Lower leg skin (tissue), 3 donors: ENCODE measurements around the gene PACS1.

Experiments
- CTCF ChIP-seq, 3 donors: fragments of 450-650 bp; IDR thresholded peaks; one replicate each; pipeline ENCODE4 v1.5.1; 2016; ENCODE audit warnings: antibody characterized with exemption in 3 of 3, mild to moderate bottlenecking in 3 of 3, moderate library complexity in 2 of 3
- POLR2A ChIP-seq, 2 donors: fragments of 450-650 bp; IDR thresholded peaks; one replicate each; pipeline ENCODE4 v1.6.1; 2016 to 2017; ENCODE audit warnings: antibody characterized with exemption in 2 of 2, mild to moderate bottlenecking in 1 of 2, moderate library complexity in 1 of 2

GRCh38 chr11:66291706-66292542 is 221.9 kb downstream of the PACS1 start, which contains the start of gene TMEM151A:
- TF ChIP-seq CTCF (IDR thresholded peaks at IDR 0.05), result no peak
- TF ChIP-seq POLR2A (IDR thresholded peaks at IDR 0.05), result no peak
